Posterior vena cava (tissue), 2 donors: ENCODE results near the gene PPP1R10. TPM values are rescaled to one million over a fixed set of nuclear protein-coding genes. Genes with fewer than 3 reads are reported as not detected.

Experiments used
- DNase-seq: peaks from one replicate; pipeline ENCODE4 v3.0.0-alpha.2; 2020; ENCODE audit warnings: low spot score
- intact Hi-C, 2 donors: fragments of 100-400 bp; cut with DNase I; formaldehyde crosslinking; loops; one replicate each; pipeline versions ENCODE4 v1.14.1 to v1.14.2; 2022 to 2023
- total RNA-seq, 2 donors: library from RNA; stranded (reverse); fragmentation: NEBNext Ultra II Directional; extraction: Animal tissue kit (Norgen Biotek cat#: 25700); gene quantifications; one replicate each; pipeline ENCODE4 v1.2.1, GENCODE V29; 2021
- donor health status: DM: yes; HTN: yes; CAD: no.
- donor health status: DM: yes; HTN: yes; CAD: no.

Gene PPP1R10
- total RNA-seq, 2 donors from 2014 or later = 35.2 to 50.7 TPM

GRCh38 chr6:30601815-30602641, 15.0 kb downstream of the PPP1R10 start:
- DNase-seq = peak; percentile 78
- intact Hi-C loops = no loop called here

DNA sequence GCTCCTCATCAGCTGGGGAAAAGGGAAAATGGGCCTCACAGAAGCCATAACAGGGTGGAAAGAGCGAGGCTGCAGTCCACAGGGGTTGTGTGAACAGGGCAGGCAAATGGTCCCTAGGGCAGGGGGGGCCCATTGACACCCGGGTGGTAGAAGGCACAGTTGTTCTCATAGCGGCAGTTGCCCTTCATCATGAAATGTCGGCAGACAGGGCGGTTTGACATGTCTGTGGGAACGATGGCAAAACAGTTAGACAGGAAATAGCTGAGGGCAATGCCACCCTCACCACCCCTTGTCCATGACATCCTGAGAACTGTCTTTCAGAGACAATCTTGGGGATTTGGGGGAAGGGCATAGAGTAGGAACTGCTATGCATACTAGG, 15.6 kb downstream of the PPP1R10 start:
- DNase-seq = peak; percentile 43
- intact Hi-C loops = no loop called here

- peak; percentile 78 for DNase-seq
- intact Hi-C loops = no loop called here
Observed at GRCh38 chr6:30600451-30600961, 16.5 kb downstream of the PPP1R10 start.

GRCh38 chr6:30599625-30600324, 17.3 kb downstream of the PPP1R10 start:
- peak; percentile 13 for DNase-seq
- intact Hi-C loops = loop anchor here in 1 of 2 donors (5.0 kb wide), 2 partner anchors 57 to 117 kb away; no protein-coding TSS in a partner anchor

- peak; percentile 50 for DNase-seq
- intact Hi-C loops = loop anchor here in 1 of 2 donors (5.0 kb wide), 2 partner anchors 57 to 117 kb away; no protein-coding TSS in a partner anchor
Observed at GRCh38 chr6:30598912-30599624, 18.0 kb downstream of the PPP1R10 start.

GRCh38 chr6:30597315-30598144, 19.5 kb downstream of the PPP1R10 start:
- intact Hi-C loops = loop anchor here in 1 of 2 donors (5.0 kb wide), 2 partner anchors 55 to 115 kb away; no protein-coding TSS in a partner anchor
- peak; percentile 86 for DNase-seq

DNA sequence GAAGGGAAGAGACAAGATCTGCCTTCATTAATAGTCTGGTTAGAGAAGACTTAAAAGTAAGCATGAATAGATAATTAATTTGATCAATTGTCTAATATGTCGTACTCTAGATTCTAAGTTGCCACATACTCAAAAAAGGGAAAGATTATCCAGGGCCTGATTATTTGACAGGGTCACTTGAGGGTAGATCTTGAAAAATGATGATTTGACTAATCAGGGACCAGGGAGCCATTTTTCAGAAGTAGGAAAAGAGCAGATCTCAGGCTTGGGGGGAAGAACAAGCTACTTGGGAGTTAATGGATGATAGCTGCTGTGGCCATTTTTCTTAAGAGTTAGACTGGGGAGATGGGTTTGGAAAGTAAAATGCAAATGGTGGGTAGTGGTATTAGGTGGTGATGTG, 24.8 kb downstream of the PPP1R10 start:
- no peak for DNase-seq
- intact Hi-C loops = no loop called here

DNA sequence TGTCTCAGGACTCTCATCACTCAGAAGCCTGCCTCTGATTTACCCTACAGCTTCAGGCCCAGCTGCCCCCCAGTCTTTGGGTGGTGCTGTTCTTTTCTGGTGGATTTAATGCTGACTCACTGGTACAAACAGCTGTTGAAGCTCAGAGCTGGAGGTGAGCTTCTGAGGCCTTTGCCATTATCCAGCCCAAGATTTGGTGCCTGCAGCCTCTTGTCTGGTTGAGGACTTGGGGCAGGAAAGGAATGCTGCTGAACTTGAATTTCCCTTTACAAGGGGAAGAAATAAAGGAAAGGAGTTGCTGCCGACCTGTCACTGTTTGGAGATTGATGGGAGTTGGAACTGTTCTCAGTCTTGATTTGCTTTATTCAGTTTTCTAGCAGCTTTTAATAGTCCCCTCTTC, 26.0 kb downstream of the PPP1R10 start:
- peak; percentile 10 for DNase-seq
- intact Hi-C loops = no loop called here

GRCh38 chr6:30590509-30590908, 26.5 kb downstream of the PPP1R10 start:
- peak; percentile 56 for DNase-seq
- intact Hi-C loops = no loop called here

GRCh38 chr6:30589754-30590358, 27.2 kb downstream of the PPP1R10 start:
- intact Hi-C loops = no loop called here
- DNase-seq = peak; percentile 79

GRCh38 chr6:30583921-30584320, 33.1 kb downstream of the PPP1R10 start:
- intact Hi-C loops = no loop called here

GRCh38 chr6:30578051-30578450, 39.0 kb downstream of the PPP1R10 start:
- intact Hi-C loops = no loop called here
- DNase-seq = no peak

More at GRCh38 chr6:30583921-30584320, 33.1 kb downstream of the PPP1R10 start:
- DNase-seq = no peak

DNA sequence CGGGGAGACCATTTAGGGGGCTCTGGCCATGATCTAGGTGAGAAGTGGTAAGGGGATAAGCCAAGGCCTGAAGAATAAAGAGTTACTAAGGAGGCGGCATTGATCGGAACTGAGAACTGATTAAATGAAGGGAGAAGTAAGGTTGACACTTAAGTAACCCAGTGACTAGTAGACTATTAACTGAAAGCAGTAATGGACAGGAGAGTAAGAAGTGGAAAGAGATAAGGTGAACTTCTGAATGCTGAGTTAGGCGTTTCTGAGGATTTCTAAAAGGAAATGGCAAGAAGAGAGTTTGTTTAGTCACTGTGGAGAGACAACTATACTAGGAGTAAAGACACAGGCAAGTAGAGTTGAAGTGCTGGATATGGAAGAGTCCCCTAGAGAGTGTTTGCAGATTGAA, 43.9 kb downstream of the PPP1R10 start:
- intact Hi-C loops = loop anchor here in 1 of 2 donors (5.0 kb wide), 1 partner anchor 34 kb away; no protein-coding TSS in a partner anchor
- DNase-seq = no peak

DNA sequence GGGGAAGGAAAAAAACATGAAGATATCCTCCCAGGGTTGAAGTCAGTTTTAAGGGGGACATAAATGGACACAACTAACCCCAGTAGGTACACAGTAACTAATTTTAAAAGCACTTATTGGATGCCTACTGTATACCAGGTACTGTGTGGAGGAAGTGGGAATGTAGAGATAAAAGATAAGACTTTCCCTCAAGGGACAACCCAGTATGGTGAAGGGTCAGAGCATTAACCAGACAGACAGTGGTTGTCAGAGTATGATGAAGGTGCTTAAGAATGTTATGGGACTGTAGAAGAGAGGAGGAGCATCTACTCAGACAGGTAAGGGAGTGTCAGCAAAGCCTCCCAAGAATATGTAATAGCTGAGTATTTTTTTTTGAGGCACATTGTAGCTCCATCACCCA, 44.9 kb downstream of the PPP1R10 start:
- no peak for DNase-seq
- intact Hi-C loops = loop anchor here in 1 of 2 donors (5.0 kb wide), 1 partner anchor 35 kb away; no protein-coding TSS in a partner anchor

- intact Hi-C loops = loop anchor here in 1 of 2 donors (5.0 kb wide), 1 partner anchor 36 kb away; no protein-coding TSS in a partner anchor
- no peak for DNase-seq
Observed at GRCh38 chr6:30571762-30572082, 45.3 kb downstream of the PPP1R10 start.

DNA sequence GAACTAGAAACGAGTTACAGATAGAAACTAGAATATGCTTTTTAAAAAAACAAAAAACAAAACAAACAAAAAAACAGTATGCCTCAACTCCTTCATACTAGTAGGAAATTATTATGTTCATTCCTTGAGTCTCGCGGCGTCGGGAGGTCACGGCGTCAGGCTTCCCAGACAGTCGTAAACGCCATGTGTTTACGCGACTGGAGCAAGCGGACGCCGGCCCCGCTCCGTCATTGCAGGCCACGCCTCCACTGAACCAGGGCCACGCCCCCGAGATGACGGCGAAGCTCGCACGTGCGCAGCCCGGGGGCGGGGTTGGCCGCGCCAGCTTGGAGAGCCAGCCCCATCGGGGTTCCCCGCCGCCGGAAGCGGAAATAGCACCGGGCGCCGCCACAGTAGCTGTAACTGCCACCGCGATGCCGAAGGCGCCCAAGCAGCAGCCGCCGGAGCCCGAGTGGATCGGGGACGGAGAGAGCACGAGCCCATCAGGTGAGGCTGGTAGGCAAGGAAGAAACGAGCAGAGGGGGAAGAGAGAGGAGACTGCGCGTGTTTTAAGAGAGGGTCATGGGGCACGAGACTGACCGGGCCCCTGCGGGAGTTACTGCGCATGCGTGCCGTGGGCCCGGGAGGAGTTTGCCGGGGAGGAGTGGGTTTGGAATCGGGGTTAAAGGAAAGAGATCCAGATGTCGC, 45.8 kb downstream of the PPP1R10 start, which contains the start of gene ABCF1:
Gene ABCF1 (plus strand): TSS at position 368 of the 687 bp plus-strand sequence. CDS start 46 bp downstream, at position 414.
- intact Hi-C loops = loop anchor here in 1 of 2 donors (5.0 kb wide), 1 partner anchor 36 kb away; no protein-coding TSS in a partner anchor
- peak; percentile 100 for DNase-seq

GRCh38 chr6:30570740-30571074, 46.3 kb downstream of the PPP1R10 start:
- intact Hi-C loops = loop anchor here in 1 of 2 donors (5.0 kb wide), 1 partner anchor 37 kb away; no protein-coding TSS in a partner anchor
- DNase-seq = no peak
